Endothelial cell of umbilical vein (primary cell): ENCODE data around the gene CLNS1A. TPM values are rescaled to one million over a fixed set of nuclear protein-coding genes. Genes with fewer than 3 reads are reported as not detected.
A peak's percentile ranks its signal among the peaks of the same experiment; 100 is the strongest.

ENCODE experiments used
- BruUV-seq: library from RNA; stranded (reverse); fragments of 400-500 nt; replicated peaks from 2 replicates; lab custom pipeline; 2021; lab: Mats Ljungman, UMichigan
- CTCF ChIA-PET: fragments of 300-600, 350-600 bp; sonication (Branson Sonifier 250); formaldehyde crosslinking; loops from one replicate; lab custom pipeline; 2021; ENCODE audit warnings: antibody characterized with exemption, inconsistent platforms; lab: Charles Lee
- POLR2A ChIA-PET: fragments of 300-600, 350-600 bp; sonication (Branson Sonifier 250); formaldehyde crosslinking; loops from one replicate; lab custom pipeline; 2021; ENCODE audit warnings: antibody characterized with exemption, inconsistent platforms; lab: Charles Lee
- DNase-seq: peaks from one replicate; pipeline ENCODE4 v3.0.0-alpha.2; 2011; ENCODE audit warnings: low read depth, low spot score
- FAIRE-seq: peaks from 2 replicates; lab custom pipeline; 2011; peaks lifted over from hg19 to GRCh38; lab: Jason Lieb, UNC
- H2AFZ ChIP-seq: 2 replicates; pipeline ENCODE4 v1.6.0; 2012; ENCODE audit warnings: low read depth, low read length, control low read depth, inconsistent platforms
- H3K27ac ChIP-seq: 2 replicates; pipeline ENCODE4 v1.5.1; 2011; ENCODE audit warnings: low read depth, mild to moderate bottlenecking, control low read depth, low read length, moderate library complexity; ENCODE audit not compliant: insufficient read depth
- H3K27me3 ChIP-seq, 2 experiments: 2 replicates each; pipeline versions ENCODE4 v1.6.0 to v1.6.1; 2011; ENCODE audit warnings: low read length in 2 of 2, mixed read lengths in 1 of 2; ENCODE audit not compliant: control insufficient read depth in 2 of 2, insufficient read depth in 2 of 2
- H3K36me3 ChIP-seq, 2 experiments: 2 replicates in 1 of 2; 3 replicates in 1 of 2; pipeline ENCODE4 v1.5.1; 2011; ENCODE audit warnings: low read length in 2 of 2, mild to moderate bottlenecking in 1 of 2, moderate library complexity in 1 of 2; ENCODE audit not compliant: control insufficient read depth in 2 of 2, insufficient read depth in 2 of 2; ENCODE audit errors: extremely low read depth in 1 of 2
- H3K4me1 ChIP-seq: 3 replicates; pipeline ENCODE4 v1.5.1; 2011; ENCODE audit warnings: mild to moderate bottlenecking, low read length; ENCODE audit not compliant: control insufficient read depth, insufficient read depth; ENCODE audit errors: extremely low read depth
- H3K4me2 ChIP-seq: 2 replicates; pipeline ENCODE4 v1.6.1; 2011; ENCODE audit warnings: low read length, control low read depth, mixed read lengths; ENCODE audit not compliant: insufficient read depth
- H3K4me3 ChIP-seq, 3 experiments: fragments of 200-600 bp in 1 of 3; sonication (generic), shearing (Covaris generic) in 1 of 3; replicated peaks in 1 of 3; 2 replicates each; pipeline ENCODE4 v1.5.1; 2011 to 2016; ENCODE audit warnings: control low read depth in 3 of 3, low read length in 3 of 3, mild to moderate bottlenecking in 2 of 3, inconsistent platforms in 1 of 3, low read depth in 1 of 3, moderate library complexity in 1 of 3; ENCODE audit not compliant: insufficient read depth in 1 of 3
- H3K79me2 ChIP-seq: 2 replicates; pipeline ENCODE4 v1.6.0; 2012; ENCODE audit warnings: low read length, inconsistent platforms; ENCODE audit not compliant: control insufficient read depth, insufficient read depth
- H3K9ac ChIP-seq: replicated peaks from 2 replicates; pipeline ENCODE3; 2011; ENCODE audit warnings: low read length, control low read depth; ENCODE audit not compliant: insufficient read depth; ENCODE audit errors: extremely low read depth
- H3K9me1 ChIP-seq: replicated peaks from 3 replicates; pipeline ENCODE4 v1.6.0; 2011; ENCODE audit warnings: mild to moderate bottlenecking, low read length; ENCODE audit not compliant: control insufficient read depth, insufficient read depth; ENCODE audit errors: extremely low read depth
- H3K9me3 ChIP-seq: replicated peaks from 2 replicates; pipeline ENCODE4 v1.5.1; 2012; ENCODE audit warnings: low read length, inconsistent platforms; ENCODE audit not compliant: control insufficient read depth, insufficient read depth
- H4K20me1 ChIP-seq: replicated peaks from 2 replicates; pipeline ENCODE3; 2011; ENCODE audit warnings: mild to moderate bottlenecking, low read length; ENCODE audit not compliant: control insufficient read depth, insufficient read depth; ENCODE audit errors: extremely low read depth
- CTCF ChIP-seq, 2 donors: IDR thresholded peaks; 1 replicate in 1 of 2; 2 replicates in 1 of 2; pipeline ENCODE4 v1.5.1; 2011; ENCODE audit warnings: low read length in 2 of 2, mild to moderate bottlenecking in 2 of 2, moderate library complexity in 2 of 2, control low read depth in 1 of 2, inconsistent platforms in 1 of 2, low read depth in 1 of 2; ENCODE audit not compliant: insufficient read depth in 1 of 2; ENCODE audit errors: extremely low read depth in 1 of 2
- EZH2 ChIP-seq: IDR thresholded peaks from 2 replicates; pipeline ENCODE4 v1.6.1; 2012; ENCODE audit warnings: borderline replicate concordance, low read depth, mild to moderate bottlenecking, moderate library complexity, low read length, inconsistent platforms; ENCODE audit not compliant: severe bottlenecking
- FOS ChIP-seq: IDR thresholded peaks from 2 replicates; pipeline ENCODE4 v1.6.1; 2011; ENCODE audit warnings: mild to moderate bottlenecking, low read length, moderate library complexity, borderline replicate concordance; ENCODE audit not compliant: insufficient read depth
- GATA2 ChIP-seq: IDR thresholded peaks from 2 replicates; pipeline ENCODE4 v1.7.0; 2011; ENCODE audit warnings: low read depth, mild to moderate bottlenecking, moderate library complexity, mixed read lengths, low read length; ENCODE audit not compliant: insufficient read length, insufficient read depth
- JUN ChIP-seq: IDR thresholded peaks from 2 replicates; pipeline ENCODE4 v1.6.1; 2011; ENCODE audit warnings: borderline replicate concordance, low read depth; ENCODE audit not compliant: insufficient read length, insufficient read depth
- MAX ChIP-seq: IDR thresholded peaks from 2 replicates; pipeline ENCODE4 v1.6.1; 2011; ENCODE audit not compliant: insufficient read depth, insufficient read length
- MYC ChIP-seq: IDR thresholded peaks from one replicate; pipeline ENCODE4 v1.6.1; 2011; ENCODE audit warnings: mild to moderate bottlenecking, low read depth, low read length
- POLR2A ChIP-seq: IDR thresholded peaks from 2 replicates; pipeline ENCODE4 v1.6.1; 2012; ENCODE audit warnings: low read depth, mild to moderate bottlenecking, control low read depth, low read length
- POLR2AphosphoS5 ChIP-seq: IDR thresholded peaks from 2 replicates; pipeline ENCODE4 v1.6.1; 2012; ENCODE audit warnings: low read depth, mild to moderate bottlenecking, control low read depth, low read length, moderate library complexity; ENCODE audit not compliant: insufficient read depth
- dilution Hi-C: fragments of 300-500 bp; cut with MboI; formaldehyde crosslinking; loops from one replicate; pipeline ENCODE4 v1.15.0; 2019; ENCODE audit warnings: low sequenced_read_pairs; ENCODE audit not compliant: extremely low pct_ligation_motif_present
- intact Hi-C: fragments of 100-400 bp; cut with micrococcal nuclease; formaldehyde crosslinking; loops from one replicate; pipeline ENCODE4 v1.10.0; 2022
- polyA plus RNA-seq, 4 experiments: library from polyadenylated mRNA; depleted of rRNA in 3 of 4; stranded (reverse) in 3 of 4; unstranded in 1 of 4; fragments of >200 nt; gene quantifications; 2 replicates each; pipeline versions ENCODE4 v1.2.1 to v1.2.3, GENCODE V29; 2011 to 2012; ENCODE audit warnings: missing spikeins in 1 of 4
- total RNA-seq: library from RNA; stranded (reverse); gene quantifications from 2 replicates; pipeline ENCODE4 v1.2.3, GENCODE V29; 2021

The CLNS1A gene
- total and polyA plus RNA-seq, 2 donors (not counting 3 experiments of a cell fraction or from before 2014, with no cell fraction given), result 84.5 to 99.7 TPM

GRCh38 chr11:77589181-77589520, 48.4 kb downstream of the CLNS1A start:
- Histone ChIP-seq H3K36me3 (no peaks in the 10 kb centered on the region), H3K27me3 (no peaks in the 10 kb centered on the region), H3K79me2 (no peaks in the 10 kb centered on the region), H3K9ac (peak overlapping the region; percentile 28), H3K4me2 (peak overlapping the region; percentile 85), H4K20me1 (no peaks in the 10 kb centered on the region), H3K4me3 (peak overlapping the region; percentile 33 to 62 (median 51)), H3K9me3 (no peaks in the 10 kb centered on the region), H3K27ac (no peak overlapping the region), H3K9me1 (no peaks in the 10 kb centered on the region), H3K4me1 (peaks cover 10% of the 10 kb centered on the region), H2AFZ (peak overlapping the region; percentile 85)
- DNase-seq (no peak), FAIRE-seq (no peak)
- ChIA-PET CTCF (interaction anchor here (0.7 to 2.1 kb wide), 2 partner anchors 13 to 394 kb away, joined by 3 to 9 read pairs; no protein-coding TSS in a partner anchor), POLR2A (no interaction called here)
- TF ChIP-seq FOS (no peak), MAX (no peak), MYC (no peak), GATA2 (no peak), CTCF (IDR thresholded peaks at IDR 0.05; ENCODE audit: extremely low read depth in 1 of 2, insufficient read depth in 1 of 2, low read depth in 1 of 2, low read length in 2 of 2) (no peak), JUN (no peak), POLR2A (no peak), POLR2AphosphoS5 (no peak), EZH2 (no peak)
- intact Hi-C loops (no loop called here), dilution Hi-C loops (no loop called here)
- BruUV-seq, result TSS peak; percentile 7
